ENCODE measurements around the gene DCLK2. TPM values are rescaled to one million over a fixed set of nuclear protein-coding genes. Genes with fewer than 3 reads are reported as not detected.
"Not testable (repeated sequence)": the region's sequence is repeated elsewhere in the genome, so short reads cannot be mapped to it uniquely, and the experiment has no call there.

Gene DCLK2
- total RNA-seq, 2 experiments from 2014 or later: not detected

GRCh38 chr4:150178161-150178560 is 99.9 kb downstream of the DCLK2 start:
- intact Hi-C loops (cut with micrococcal nuclease; ENCODE audit: unreplicated experiment): no loop called here
- BruUV-seq (replicated peaks): no TSS peak
- TF ChIP-seq CTCF (conservative IDR thresholded peaks at IDR 0.05; ENCODE audit: low read length) (no peak), EZH2phosphoT487 (IDR thresholded peaks at IDR 0.05; ENCODE audit: borderline replicate concordance, low read depth, low read length) (no peak)
- DNase-seq (ENCODE audit: low spot score): no peak
- Histone ChIP-seq H3K79me2 (ENCODE audit: insufficient read depth, low read depth, low read length) (no peaks in the 10 kb centered on the region), H3K4me1 (ENCODE audit: insufficient read depth, low read length, poor library complexity, severe bottlenecking) (no peaks in the 10 kb centered on the region), H4K20me1 (ENCODE audit: insufficient read depth, low read length) (no peaks in the 10 kb centered on the region), H3K4me2 (ENCODE audit: low read length) (no peak overlapping the region), H2AFZ (ENCODE audit: low read length) (no peak overlapping the region), H3K9me2 (ENCODE audit: insufficient read depth, low read length) (no peaks in the 10 kb centered on the region), H3K27ac (ENCODE audit: low read depth, low read length, poor library complexity, severe bottlenecking) (no peak overlapping the region), H3K36me3 (ENCODE audit: insufficient read depth, low read length) (no peaks in the 10 kb centered on the region), H3K4me3 (ENCODE audit: low read depth, low read length, poor library complexity, severe bottlenecking) (no peak overlapping the region), H3K9me3 (ENCODE audit: low read length) (no peaks in the 10 kb centered on the region)
- POLR2A ChIA-PET: interaction anchor here (0.5 to 0.7 kb wide), 3 partner anchors 120 to 162 kb away, joined by 3 to 7 read pairs (median 3); no protein-coding TSS in a partner anchor
- CTCF ChIA-PET (ENCODE audit: unreplicated experiment): no interaction called here

GRCh38 chr4:150181536-150181935 is 103.3 kb downstream of the DCLK2 start:
- no peaks in the 10 kb centered on the region for H3K9me2 ChIP-seq (ENCODE audit: insufficient read depth, low read length)
- no peak for TF ChIP-seq CTCF (conservative IDR thresholded peaks at IDR 0.05; ENCODE audit: low read length)
- no peak for TF ChIP-seq EZH2phosphoT487 (IDR thresholded peaks at IDR 0.05; ENCODE audit: borderline replicate concordance, low read depth, low read length)
- H3K4me1 ChIP-seq (ENCODE audit: insufficient read depth, low read length, poor library complexity, severe bottlenecking): no peaks in the 10 kb centered on the region
- CTCF ChIA-PET (ENCODE audit: unreplicated experiment): no interaction called here
- no peaks in the 10 kb centered on the region for H4K20me1 ChIP-seq (ENCODE audit: insufficient read depth, low read length)
- no peak overlapping the region for H2AFZ ChIP-seq (ENCODE audit: low read length)
- no peak overlapping the region for H3K4me3 ChIP-seq (ENCODE audit: low read depth, low read length, poor library complexity, severe bottlenecking)
- H3K36me3 ChIP-seq (ENCODE audit: insufficient read depth, low read length): no peaks in the 10 kb centered on the region
- no TSS peak for BruUV-seq (replicated peaks)
- intact Hi-C loops (cut with micrococcal nuclease; ENCODE audit: unreplicated experiment): no loop called here
- no peaks in the 10 kb centered on the region for H3K79me2 ChIP-seq (ENCODE audit: insufficient read depth, low read depth, low read length)
- no peaks in the 10 kb centered on the region for H3K9me3 ChIP-seq (ENCODE audit: low read length)
- DNase-seq (ENCODE audit: low spot score): no peak
- no peak overlapping the region for H3K4me2 ChIP-seq (ENCODE audit: low read length)
- POLR2A ChIA-PET: interaction anchor here (0.6 to 1.0 kb wide), 3 partner anchors 135 to 928 kb away, joined by 3 read pairs; no protein-coding TSS in a partner anchor
- no peak overlapping the region for H3K27ac ChIP-seq (ENCODE audit: low read depth, low read length, poor library complexity, severe bottlenecking)

GRCh38 chr4:150182794-150183193 is 104.5 kb downstream of the DCLK2 start:
- H3K4me3 ChIP-seq (ENCODE audit: low read depth, low read length, poor library complexity, severe bottlenecking): no peak overlapping the region
- no peak overlapping the region for H3K4me2 ChIP-seq (ENCODE audit: low read length)
- H3K4me1 ChIP-seq (ENCODE audit: insufficient read depth, low read length, poor library complexity, severe bottlenecking): no peaks in the 10 kb centered on the region
- H3K9me2 ChIP-seq (ENCODE audit: insufficient read depth, low read length): no peaks in the 10 kb centered on the region
- TF ChIP-seq EZH2phosphoT487 (IDR thresholded peaks at IDR 0.05; ENCODE audit: borderline replicate concordance, low read depth, low read length): no peak
- TF ChIP-seq CTCF (conservative IDR thresholded peaks at IDR 0.05; ENCODE audit: low read length): no peak
- H3K36me3 ChIP-seq (ENCODE audit: insufficient read depth, low read length): no peaks in the 10 kb centered on the region
- H4K20me1 ChIP-seq (ENCODE audit: insufficient read depth, low read length): no peaks in the 10 kb centered on the region
- no peaks in the 10 kb centered on the region for H3K79me2 ChIP-seq (ENCODE audit: insufficient read depth, low read depth, low read length)
- no peak for DNase-seq (ENCODE audit: low spot score)
- H3K9me3 ChIP-seq (ENCODE audit: low read length): no peaks in the 10 kb centered on the region
- no peak overlapping the region for H2AFZ ChIP-seq (ENCODE audit: low read length)
- intact Hi-C loops (cut with micrococcal nuclease; ENCODE audit: unreplicated experiment): no loop called here
- ChIA-PET POLR2A (interaction anchor here (0.7 kb wide), 1 partner anchor 37 kb away, joined by 3 read pairs; no protein-coding TSS in a partner anchor), CTCF (ENCODE audit: unreplicated experiment) (no interaction called here)
- H3K27ac ChIP-seq (ENCODE audit: low read depth, low read length, poor library complexity, severe bottlenecking): no peak overlapping the region
- no TSS peak for BruUV-seq (replicated peaks)

- POLR2A ChIA-PET: interaction anchor here (0.7 kb wide), 1 partner anchor 9 kb away, joined by 3 read pairs; no protein-coding TSS in a partner anchor
- H3K4me3 ChIP-seq (ENCODE audit: low read depth, low read length, poor library complexity, severe bottlenecking); H3K4me1 ChIP-seq (ENCODE audit: insufficient read depth, low read length, poor library complexity, severe bottlenecking); CTCF ChIA-PET (ENCODE audit: unreplicated experiment); H4K20me1 ChIP-seq (ENCODE audit: insufficient read depth, low read length); BruUV-seq (replicated peaks); H3K36me3 ChIP-seq (ENCODE audit: insufficient read depth, low read length); H2AFZ ChIP-seq (ENCODE audit: low read length); H3K4me2 ChIP-seq (ENCODE audit: low read length); DNase-seq (ENCODE audit: low spot score); H3K79me2 ChIP-seq (ENCODE audit: insufficient read depth, low read depth, low read length); H3K9me3 ChIP-seq (ENCODE audit: low read length); intact Hi-C loops (cut with micrococcal nuclease; ENCODE audit: unreplicated experiment); H3K27ac ChIP-seq (ENCODE audit: low read depth, low read length, poor library complexity, severe bottlenecking); H3K9me2 ChIP-seq (ENCODE audit: insufficient read depth, low read length): not testable (repeated sequence)
These were observed 106.8 kb downstream of the DCLK2 start for GRCh38 chr4:150185033-150185432.

Data from OCI-LY7 (cell line).